ENCODE measurements around the gene SMIM17.

- TF ChIP-seq, protein P1, sequence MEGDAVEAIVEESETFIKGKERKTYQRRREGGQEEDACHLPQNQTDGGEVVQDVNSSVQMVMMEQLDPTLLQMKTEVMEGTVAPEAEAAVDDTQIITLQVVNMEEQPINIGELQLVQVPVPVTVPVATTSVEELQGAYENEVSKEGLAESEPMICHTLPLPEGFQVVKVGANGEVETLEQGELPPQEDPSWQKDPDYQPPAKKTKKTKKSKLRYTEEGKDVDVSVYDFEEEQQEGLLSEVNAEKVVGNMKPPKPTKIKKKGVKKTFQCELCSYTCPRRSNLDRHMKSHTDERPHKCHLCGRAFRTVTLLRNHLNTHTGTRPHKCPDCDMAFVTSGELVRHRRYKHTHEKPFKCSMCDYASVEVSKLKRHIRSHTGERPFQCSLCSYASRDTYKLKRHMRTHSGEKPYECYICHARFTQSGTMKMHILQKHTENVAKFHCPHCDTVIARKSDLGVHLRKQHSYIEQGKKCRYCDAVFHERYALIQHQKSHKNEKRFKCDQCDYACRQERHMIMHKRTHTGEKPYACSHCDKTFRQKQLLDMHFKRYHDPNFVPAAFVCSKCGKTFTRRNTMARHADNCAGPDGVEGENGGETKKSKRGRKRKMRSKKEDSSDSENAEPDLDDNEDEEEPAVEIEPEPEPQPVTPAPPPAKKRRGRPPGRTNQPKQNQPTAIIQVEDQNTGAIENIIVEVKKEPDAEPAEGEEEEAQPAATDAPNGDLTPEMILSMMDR (IDR thresholded peaks at IDR 0.05 in 2 of 3, conservative IDR thresholded peaks at IDR 0.05 in 1 of 3; ENCODE audit: borderline replicate concordance in 1 of 3, insufficient read depth in 1 of 3, low read depth in 2 of 3, low read length in 2 of 3): no peak
- no peak for TF ChIP-seq EZH2phosphoT487 (IDR thresholded peaks at IDR 0.05; ENCODE audit: borderline replicate concordance)
- TF ChIP-seq POLR2A (IDR thresholded peaks at IDR 0.05; ENCODE audit: borderline replicate concordance, extremely low read depth, insufficient read depth, insufficient read length): no peak
- no peak for TF ChIP-seq SRF (IDR thresholded peaks at IDR 0.05; ENCODE audit: low read depth)
These were observed 44.1 kb downstream of the SMIM17 start for GRCh38 chr19:56687031-56687430.

Data from HCT116 (cell line).